ENCODE results near the gene ELAC1. TPM values are rescaled to one million over a fixed set of nuclear protein-coding genes. Genes with fewer than 3 reads are reported as not detected.
"Not testable (repeated sequence)": the region's sequence is repeated elsewhere in the genome, so short reads cannot be mapped to it uniquely, and the experiment has no call there.

The ELAC1 gene
- polyA plus RNA-seq, 2 donors, result 3.1 to 4.0 TPM

GRCh38 chr18:50938912-50939311 lies 28.9 kb upstream of the ELAC1 start:
- H3K36me3 ChIP-seq (ENCODE audit: control insufficient read depth in 2 of 2, insufficient read depth in 2 of 2, low read length in 1 of 2), result no peaks in the 10 kb centered on the region
- no peak overlapping the region for H3K4me3 ChIP-seq (ENCODE audit: low read depth in 1 of 2, low read length in 2 of 2)
- 96 to 97% methylated on average over 2 of the region's 2 CpGs for WGBS, 2 donors
- H3K4me1 ChIP-seq (ENCODE audit: control insufficient read depth in 2 of 2, insufficient read depth in 2 of 2, low read length in 1 of 2), result no peaks in the 10 kb centered on the region
- no peaks in the 10 kb centered on the region for H3K9me3 ChIP-seq (ENCODE audit: control insufficient read depth in 2 of 2, insufficient read depth in 1 of 2, low read depth in 1 of 2, low read length in 1 of 2)
- no peaks in the 10 kb centered on the region for H3K27me3 ChIP-seq (ENCODE audit: control insufficient read depth in 1 of 2, insufficient read depth in 2 of 2, low read length in 2 of 2)
- H3K27ac ChIP-seq (ENCODE audit: low read depth in 2 of 2, low read length in 1 of 2), result no peak overlapping the region

DNA sequence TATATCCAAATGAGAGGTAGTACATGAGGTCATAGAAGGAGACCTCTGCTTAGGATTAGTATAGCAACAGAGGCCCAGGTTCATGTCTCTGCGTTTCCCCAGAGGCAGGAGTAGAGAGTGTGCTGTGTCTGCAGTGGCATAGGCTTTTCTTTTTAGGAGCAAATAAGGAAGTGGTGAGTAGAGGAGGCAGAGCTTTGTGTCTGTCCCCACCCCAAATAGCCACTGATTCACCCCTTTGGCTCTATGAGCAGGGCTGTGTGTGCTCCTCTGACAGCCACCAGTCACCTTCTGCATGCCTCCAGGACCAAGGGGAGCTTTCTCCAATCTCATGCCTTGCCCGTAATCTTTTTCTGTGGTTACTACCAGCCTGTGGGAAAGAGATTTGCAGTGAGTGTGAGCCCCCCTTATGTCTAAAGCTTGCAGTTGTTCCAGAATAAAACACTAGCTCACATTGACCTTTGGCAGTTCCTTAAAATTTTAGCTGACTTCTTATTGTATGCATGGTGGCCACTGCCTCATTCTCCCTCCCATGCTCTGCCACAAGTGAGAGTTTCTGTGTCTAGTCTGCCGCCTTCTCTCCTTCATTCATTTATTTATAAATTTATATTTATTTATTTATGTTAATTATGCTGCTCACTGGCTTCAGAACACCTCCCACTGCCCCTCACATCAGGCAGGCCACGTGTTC lies 23.5 kb upstream of the ELAC1 start:
- no peak overlapping the region for H3K27ac ChIP-seq (ENCODE audit: low read depth in 2 of 2, low read length in 1 of 2)
- no peaks in the 10 kb centered on the region for H3K4me1 ChIP-seq (ENCODE audit: control insufficient read depth in 2 of 2, insufficient read depth in 2 of 2, low read length in 1 of 2)
- no peaks in the 10 kb centered on the region for H3K36me3 ChIP-seq (ENCODE audit: control insufficient read depth in 2 of 2, insufficient read depth in 2 of 2, low read length in 1 of 2)
- H3K27me3 ChIP-seq (ENCODE audit: control insufficient read depth in 1 of 2, insufficient read depth in 2 of 2, low read length in 2 of 2), result no peaks in the 10 kb centered on the region
- H3K4me3 ChIP-seq (ENCODE audit: low read depth in 1 of 2, low read length in 2 of 2), result no peak overlapping the region
- 87 to 88% methylated on average over 4 of the region's 4 CpGs for WGBS, 2 donors
- no peaks in the 10 kb centered on the region for H3K9me3 ChIP-seq (ENCODE audit: control insufficient read depth in 2 of 2, insufficient read depth in 1 of 2, low read depth in 1 of 2, low read length in 1 of 2)

- not testable (repeated sequence) for H3K36me3 ChIP-seq (ENCODE audit: control insufficient read depth in 2 of 2, insufficient read depth in 2 of 2, low read length in 1 of 2); H3K27ac ChIP-seq (ENCODE audit: low read depth in 2 of 2, low read length in 1 of 2); H3K27me3 ChIP-seq (ENCODE audit: control insufficient read depth in 1 of 2, insufficient read depth in 2 of 2, low read length in 2 of 2); H3K4me3 ChIP-seq (ENCODE audit: low read depth in 1 of 2, low read length in 2 of 2); H3K9me3 ChIP-seq (ENCODE audit: control insufficient read depth in 2 of 2, insufficient read depth in 1 of 2, low read depth in 1 of 2, low read length in 1 of 2); H3K4me1 ChIP-seq (ENCODE audit: control insufficient read depth in 2 of 2, insufficient read depth in 2 of 2, low read length in 1 of 2)
- WGBS, 2 donors, result 98 to 100% methylated on average over 2 of the region's 2 CpGs
These were observed 21.9 kb upstream of the ELAC1 start for GRCh38 chr18:50945918-50946317.

- Histone ChIP-seq H3K27me3 (ENCODE audit: control insufficient read depth in 1 of 2, insufficient read depth in 2 of 2, low read length in 2 of 2) (no peaks in the 10 kb centered on the region), H3K36me3 (ENCODE audit: control insufficient read depth in 2 of 2, insufficient read depth in 2 of 2, low read length in 1 of 2) (no peaks in the 10 kb centered on the region), H3K4me1 (ENCODE audit: control insufficient read depth in 2 of 2, insufficient read depth in 2 of 2, low read length in 1 of 2) (no peaks in the 10 kb centered on the region), H3K9me3 (ENCODE audit: control insufficient read depth in 2 of 2, insufficient read depth in 1 of 2, low read depth in 1 of 2, low read length in 1 of 2) (no peaks in the 10 kb centered on the region), H3K4me3 (ENCODE audit: low read depth in 1 of 2, low read length in 2 of 2) (no peak overlapping the region), H3K27ac (ENCODE audit: low read depth in 2 of 2, low read length in 1 of 2) (no peak overlapping the region)
- 38 to 56% methylated on average over 1 of the region's 1 CpG for WGBS, 2 donors
These were observed 19.9 kb upstream of the ELAC1 start for GRCh38 chr18:50947899-50948298.

- no peaks in the 10 kb centered on the region for H3K9me3 ChIP-seq (ENCODE audit: control insufficient read depth in 2 of 2, insufficient read depth in 1 of 2, low read depth in 1 of 2, low read length in 1 of 2)
- no peak overlapping the region for H3K27ac ChIP-seq (ENCODE audit: low read depth in 2 of 2, low read length in 1 of 2)
- no peaks in the 10 kb centered on the region for H3K4me1 ChIP-seq (ENCODE audit: control insufficient read depth in 2 of 2, insufficient read depth in 2 of 2, low read length in 1 of 2)
- no peaks in the 10 kb centered on the region for H3K27me3 ChIP-seq (ENCODE audit: control insufficient read depth in 1 of 2, insufficient read depth in 2 of 2, low read length in 2 of 2)
- H3K36me3 ChIP-seq (ENCODE audit: control insufficient read depth in 2 of 2, insufficient read depth in 2 of 2, low read length in 1 of 2), result no peaks in the 10 kb centered on the region
- 93 to 94% methylated on average over 6 of the region's 6 CpGs for WGBS, 2 donors
- H3K4me3 ChIP-seq (ENCODE audit: low read depth in 1 of 2, low read length in 2 of 2), result no peak overlapping the region
These were observed 18.7 kb upstream of the ELAC1 start for GRCh38 chr18:50949185-50949584.

DNA sequence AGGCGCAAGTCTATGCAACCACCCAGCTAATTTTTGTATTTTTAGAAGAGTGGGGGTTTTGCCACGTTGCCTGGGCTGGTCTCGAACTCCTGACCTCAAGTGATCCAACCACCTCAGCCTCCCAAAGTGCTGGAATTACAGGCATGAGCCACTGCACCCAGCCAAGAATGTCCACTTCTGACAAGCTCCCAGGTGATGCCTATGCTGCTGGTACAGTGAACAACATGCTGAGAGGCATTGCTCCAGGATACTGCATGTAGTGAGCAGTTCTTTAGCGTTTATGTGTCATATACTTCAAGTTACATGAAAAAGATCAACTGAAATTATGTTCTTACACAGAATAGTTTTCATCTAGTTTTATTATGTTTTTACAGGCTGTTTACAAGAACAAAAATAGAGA lies 17.2 kb upstream of the ELAC1 start:
- 90 to 93% methylated on average over 4 of the region's 4 CpGs for WGBS, 2 donors
- Histone ChIP-seq H3K36me3 (ENCODE audit: control insufficient read depth in 2 of 2, insufficient read depth in 2 of 2, low read length in 1 of 2) (no peaks in the 10 kb centered on the region), H3K4me1 (ENCODE audit: control insufficient read depth in 2 of 2, insufficient read depth in 2 of 2, low read length in 1 of 2) (no peaks in the 10 kb centered on the region)

DNA sequence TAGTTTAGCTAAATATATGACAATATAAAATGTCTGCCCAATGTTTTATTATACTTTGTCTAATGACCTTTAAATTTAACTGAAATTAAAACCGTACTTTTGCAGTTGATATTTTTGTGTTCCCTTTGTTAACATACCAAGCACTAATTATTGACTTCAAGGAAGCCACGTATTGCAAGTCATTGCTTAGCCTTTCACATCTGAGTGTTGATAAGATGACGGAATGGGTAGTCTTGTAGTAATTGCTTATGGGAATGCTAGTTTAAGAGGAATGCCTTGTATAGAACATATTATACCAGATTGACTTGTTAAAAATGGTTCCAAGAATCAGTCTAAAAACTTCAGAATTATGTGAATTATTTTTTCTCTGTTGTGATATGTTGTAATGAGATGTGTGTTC lies 14.0 kb upstream of the ELAC1 start:
- no peaks in the 10 kb centered on the region for H3K9me3 ChIP-seq (ENCODE audit: control insufficient read depth in 2 of 2, insufficient read depth in 1 of 2, low read depth in 1 of 2, low read length in 1 of 2)
- no peak overlapping the region for H3K4me3 ChIP-seq (ENCODE audit: low read depth in 1 of 2, low read length in 2 of 2)
- no peaks in the 10 kb centered on the region for H3K4me1 ChIP-seq (ENCODE audit: control insufficient read depth in 2 of 2, insufficient read depth in 2 of 2, low read length in 1 of 2)
- H3K27me3 ChIP-seq (ENCODE audit: control insufficient read depth in 1 of 2, insufficient read depth in 2 of 2, low read length in 2 of 2), result no peaks in the 10 kb centered on the region
- 75 to 83% methylated on average over 3 of the region's 3 CpGs for WGBS, 2 donors
- H3K27ac ChIP-seq (ENCODE audit: low read depth in 2 of 2, low read length in 1 of 2), result no peak overlapping the region
- no peaks in the 10 kb centered on the region for H3K36me3 ChIP-seq (ENCODE audit: control insufficient read depth in 2 of 2, insufficient read depth in 2 of 2, low read length in 1 of 2)

More for the DNA sequence above, 17.2 kb upstream of the ELAC1 start:
- Histone ChIP-seq H3K27me3 (ENCODE audit: control insufficient read depth in 1 of 2, insufficient read depth in 2 of 2, low read length in 2 of 2) (no peaks in the 10 kb centered on the region), H3K9me3 (ENCODE audit: control insufficient read depth in 2 of 2, insufficient read depth in 1 of 2, low read depth in 1 of 2, low read length in 1 of 2) (no peaks in the 10 kb centered on the region), H3K4me3 (ENCODE audit: low read depth in 1 of 2, low read length in 2 of 2) (no peak overlapping the region), H3K27ac (ENCODE audit: low read depth in 2 of 2, low read length in 1 of 2) (no peak overlapping the region)

GRCh38 chr18:50955253-50955652 lies 12.6 kb upstream of the ELAC1 start:
- no peaks in the 10 kb centered on the region for H3K27me3 ChIP-seq (ENCODE audit: control insufficient read depth in 1 of 2, insufficient read depth in 2 of 2, low read length in 2 of 2)
- H3K27ac ChIP-seq (ENCODE audit: low read depth in 2 of 2, low read length in 1 of 2), result no peak overlapping the region
- no peaks in the 10 kb centered on the region for H3K4me1 ChIP-seq (ENCODE audit: control insufficient read depth in 2 of 2, insufficient read depth in 2 of 2, low read length in 1 of 2)
- no peaks in the 10 kb centered on the region for H3K36me3 ChIP-seq (ENCODE audit: control insufficient read depth in 2 of 2, insufficient read depth in 2 of 2, low read length in 1 of 2)
- no peaks in the 10 kb centered on the region for H3K9me3 ChIP-seq (ENCODE audit: control insufficient read depth in 2 of 2, insufficient read depth in 1 of 2, low read depth in 1 of 2, low read length in 1 of 2)
- H3K4me3 ChIP-seq (ENCODE audit: low read depth in 1 of 2, low read length in 2 of 2), result no peak overlapping the region
- 93% methylated on average over 4 of the region's 4 CpGs for whole genome bisulfite sequencing, 2 donors

DNA sequence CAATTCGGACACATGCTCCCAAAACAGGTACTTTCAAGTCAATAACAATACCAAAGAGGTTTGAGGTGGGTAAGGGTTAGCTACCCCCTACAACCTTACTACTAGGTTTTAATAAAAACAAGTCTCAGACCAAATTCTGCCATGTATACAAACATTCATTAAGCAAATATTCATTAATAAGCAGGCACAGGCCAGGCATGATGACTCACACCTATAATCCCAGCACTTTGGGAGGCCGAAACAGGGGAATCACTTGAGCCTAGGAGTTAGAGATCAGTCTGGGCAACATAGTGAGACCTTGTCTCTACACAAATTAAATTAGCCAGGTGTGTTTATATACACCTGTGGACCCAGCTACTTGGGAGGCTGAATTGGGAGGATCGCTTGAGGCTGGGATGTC lies 11.7 kb upstream of the ELAC1 start:
- H3K4me3 ChIP-seq (ENCODE audit: low read depth in 1 of 2, low read length in 2 of 2), result no peak overlapping the region
- 87% methylated on average over 3 of the region's 3 CpGs for WGBS, 2 donors

GRCh38 chr18:50961974-50962373 lies 5.9 kb upstream of the ELAC1 start:
- no peaks in the 10 kb centered on the region for H3K4me1 ChIP-seq (ENCODE audit: control insufficient read depth in 2 of 2, insufficient read depth in 2 of 2, low read length in 1 of 2)
- no peaks in the 10 kb centered on the region for H3K9me3 ChIP-seq (ENCODE audit: control insufficient read depth in 2 of 2, insufficient read depth in 1 of 2, low read depth in 1 of 2, low read length in 1 of 2)
- H3K4me3 ChIP-seq (ENCODE audit: low read depth in 1 of 2, low read length in 2 of 2), result no peak overlapping the region
- no peaks in the 10 kb centered on the region for H3K36me3 ChIP-seq (ENCODE audit: control insufficient read depth in 2 of 2, insufficient read depth in 2 of 2, low read length in 1 of 2)
- 48 to 65% methylated on average over 1 of the region's 1 CpG for WGBS, 2 donors
- H3K27me3 ChIP-seq (ENCODE audit: control insufficient read depth in 1 of 2, insufficient read depth in 2 of 2, low read length in 2 of 2), result no peaks in the 10 kb centered on the region
- no peak overlapping the region for H3K27ac ChIP-seq (ENCODE audit: low read depth in 2 of 2, low read length in 1 of 2)

More for the DNA sequence above, 11.7 kb upstream of the ELAC1 start:
- no peaks in the 10 kb centered on the region for H3K4me1 ChIP-seq (ENCODE audit: control insufficient read depth in 2 of 2, insufficient read depth in 2 of 2, low read length in 1 of 2)
- no peak overlapping the region for H3K27ac ChIP-seq (ENCODE audit: low read depth in 2 of 2, low read length in 1 of 2)
- H3K36me3 ChIP-seq (ENCODE audit: control insufficient read depth in 2 of 2, insufficient read depth in 2 of 2, low read length in 1 of 2), result no peaks in the 10 kb centered on the region
- H3K9me3 ChIP-seq (ENCODE audit: control insufficient read depth in 2 of 2, insufficient read depth in 1 of 2, low read depth in 1 of 2, low read length in 1 of 2), result no peaks in the 10 kb centered on the region
- H3K27me3 ChIP-seq (ENCODE audit: control insufficient read depth in 1 of 2, insufficient read depth in 2 of 2, low read length in 2 of 2), result no peaks in the 10 kb centered on the region
